Limb (tissue), 2 donors: ENCODE measurements around the gene WNT4.
A peak's percentile ranks its signal among the peaks of the same experiment; 100 is the strongest.

Experiments used
- DNase-seq, 2 donors: peaks; one replicate each; pipeline ENCODE4 v3.0.0-alpha.2; 2016; ENCODE audit errors: extremely low spot score in 2 of 2

The WNT4 gene

DNA sequence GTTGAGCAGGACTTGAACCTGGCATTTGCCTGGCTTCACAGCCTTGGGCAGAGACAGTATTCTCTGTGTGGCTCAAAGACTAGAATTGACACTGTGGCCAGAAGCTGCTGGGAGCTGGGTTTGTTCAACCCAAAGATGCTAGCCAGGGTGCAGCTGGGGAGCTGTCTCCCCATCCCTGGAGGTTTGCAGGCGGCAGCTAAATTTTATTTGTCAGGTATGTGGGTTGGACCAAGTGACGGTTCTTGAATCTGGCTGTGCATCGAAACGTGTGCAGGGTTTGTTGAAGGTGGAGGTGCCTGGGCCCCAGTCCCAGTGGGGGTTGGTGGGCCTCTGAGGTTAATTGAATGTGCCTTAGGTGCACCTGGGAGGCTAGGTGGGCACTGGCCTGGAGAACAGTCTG is 11.8 kb downstream of the WNT4 start:
- DNase-seq: no peak

DNA sequence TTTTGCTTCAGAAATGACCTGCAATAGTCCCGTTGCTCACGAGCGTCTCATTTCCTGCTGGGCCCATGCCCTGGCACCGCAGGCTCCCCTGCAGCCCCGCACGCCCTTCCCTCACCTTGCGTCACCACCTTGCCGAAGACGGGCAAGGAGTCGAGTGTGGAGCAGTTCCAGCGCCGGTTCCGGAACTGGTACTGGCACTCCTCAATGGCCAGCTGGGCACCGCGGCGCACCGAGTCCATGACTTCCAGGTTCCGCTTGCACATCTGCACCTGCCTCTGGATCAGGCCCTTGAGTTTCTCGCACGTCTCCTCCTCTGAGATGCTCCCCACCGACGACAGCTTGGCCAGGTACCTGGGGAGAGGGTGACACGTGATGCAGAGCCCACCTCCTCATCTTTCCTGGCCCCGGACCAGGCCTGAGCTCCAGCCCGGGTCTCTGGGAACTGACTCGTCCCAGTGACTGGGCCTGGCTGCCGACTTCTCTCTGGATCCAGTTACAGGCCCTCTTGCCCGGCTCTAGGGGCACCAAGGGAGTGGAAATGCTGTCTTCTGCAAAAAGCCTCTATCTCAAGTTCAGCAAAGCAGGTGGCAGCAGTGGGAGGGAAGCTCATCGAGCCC is 13.3 kb downstream of the WNT4 start:
- DNase-seq: no peak

DNA sequence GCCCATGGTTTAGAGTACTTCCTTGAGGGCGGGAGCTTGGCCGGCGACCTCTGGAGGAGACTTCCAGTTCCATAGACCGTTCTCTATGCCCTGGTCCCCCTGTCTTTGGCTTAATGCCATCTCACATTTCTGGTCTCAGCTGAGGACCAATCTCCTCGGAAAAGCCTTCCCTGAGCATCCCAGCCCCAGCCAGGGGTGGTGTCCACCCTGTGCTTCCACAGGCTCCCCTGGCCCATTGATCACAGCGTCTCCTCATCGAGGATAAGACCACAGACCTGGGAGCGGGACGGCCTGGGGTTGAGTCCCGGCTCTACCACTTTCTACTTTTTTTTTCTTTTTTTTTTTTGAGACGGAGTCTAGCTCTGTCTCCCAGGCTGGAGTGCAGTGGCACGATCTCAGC is 14.5 kb downstream of the WNT4 start:
- no peak for DNase-seq

DNA sequence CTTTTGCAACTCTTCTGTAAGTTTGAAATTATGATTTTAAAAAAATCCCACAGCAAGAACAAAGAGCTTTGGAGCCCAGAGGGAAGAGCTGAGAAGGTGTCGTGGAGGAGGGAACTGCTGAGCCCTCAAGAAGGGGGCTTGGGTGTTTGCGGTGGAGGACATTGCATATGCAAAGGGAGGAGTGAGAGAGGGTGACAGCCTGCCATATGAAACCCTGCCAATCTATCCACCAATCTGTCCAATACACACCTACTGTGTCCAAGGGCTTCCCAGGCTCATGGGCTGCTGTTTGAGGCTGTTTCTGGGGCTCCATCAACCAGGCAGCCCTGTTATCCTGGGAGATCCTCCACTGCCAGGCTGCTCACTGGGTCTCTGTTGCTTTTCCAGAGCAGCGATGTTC is 15.2 kb downstream of the WNT4 start:
- DNase-seq: no peak

DNA sequence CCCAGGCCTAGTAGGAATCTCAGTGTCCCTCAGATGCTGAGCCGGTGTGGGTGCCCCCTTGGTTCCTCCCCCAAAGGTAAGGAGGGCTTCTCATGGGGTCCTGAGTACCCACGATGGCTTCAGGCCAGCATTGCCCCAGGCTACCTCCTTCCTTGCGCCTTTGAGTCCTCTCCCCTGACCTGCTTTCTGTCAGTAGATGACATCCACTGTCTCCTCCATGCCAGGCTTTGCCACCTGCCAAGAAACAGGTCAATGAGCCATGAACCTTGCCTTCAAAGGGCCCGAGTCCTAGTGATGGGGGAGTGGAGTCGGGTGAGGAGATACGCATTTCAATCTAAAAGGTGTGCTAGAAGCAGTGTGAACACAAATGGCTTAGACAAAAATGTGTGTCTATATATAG is 15.6 kb downstream of the WNT4 start:
- DNase-seq: no peak

DNA sequence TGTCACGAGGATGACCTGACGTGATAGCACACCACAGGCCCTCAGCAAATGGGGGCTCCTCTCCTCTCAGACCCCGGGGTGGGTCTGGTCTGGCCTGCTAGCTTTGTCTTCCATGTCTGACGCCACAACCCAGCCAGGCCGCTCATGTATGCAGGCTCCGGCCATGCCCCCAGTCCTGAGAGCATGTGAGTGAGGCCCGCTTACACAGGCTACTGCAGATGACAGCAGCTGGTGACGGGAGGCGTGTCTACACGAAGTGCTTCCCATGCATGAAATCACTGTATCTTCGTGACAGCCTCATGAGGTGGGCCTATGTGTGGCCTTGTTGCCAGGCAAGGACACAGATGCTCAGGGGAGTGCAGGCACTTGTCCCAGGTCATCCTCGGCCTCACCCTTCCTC is 16.4 kb downstream of the WNT4 start:
- DNase-seq: no peak

DNA sequence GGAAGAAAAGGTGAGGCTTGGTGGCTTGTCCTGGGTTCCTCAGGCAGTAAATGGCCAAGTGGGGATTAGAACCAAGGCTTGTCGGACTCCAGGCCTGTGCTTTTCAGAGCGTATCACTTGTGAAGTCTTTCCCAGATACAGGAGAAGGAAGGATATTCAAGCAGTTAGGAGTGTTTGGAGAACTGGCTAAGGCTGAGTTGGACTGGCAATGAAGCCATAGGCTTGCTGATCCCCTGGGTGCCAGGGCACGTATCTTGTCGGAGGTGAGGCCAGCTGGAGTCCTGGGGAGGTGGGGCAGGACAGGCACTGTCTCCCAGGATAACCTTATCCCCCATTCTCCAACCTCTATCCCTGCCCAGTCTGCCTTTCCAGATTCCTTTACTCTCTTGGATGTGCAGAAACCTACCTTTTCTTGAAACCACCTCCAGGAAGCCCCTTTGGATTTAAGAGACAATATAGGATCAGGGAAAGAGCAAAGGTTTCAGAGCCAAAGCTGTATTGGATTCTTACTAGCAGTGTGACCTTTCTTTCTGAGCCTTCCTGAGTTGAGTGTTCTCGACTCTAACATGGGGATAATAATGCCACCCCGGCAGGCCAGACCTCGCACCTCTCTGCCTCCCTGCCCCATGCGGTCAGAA is 18.2 kb downstream of the WNT4 start:
- DNase-seq: no peak

DNA sequence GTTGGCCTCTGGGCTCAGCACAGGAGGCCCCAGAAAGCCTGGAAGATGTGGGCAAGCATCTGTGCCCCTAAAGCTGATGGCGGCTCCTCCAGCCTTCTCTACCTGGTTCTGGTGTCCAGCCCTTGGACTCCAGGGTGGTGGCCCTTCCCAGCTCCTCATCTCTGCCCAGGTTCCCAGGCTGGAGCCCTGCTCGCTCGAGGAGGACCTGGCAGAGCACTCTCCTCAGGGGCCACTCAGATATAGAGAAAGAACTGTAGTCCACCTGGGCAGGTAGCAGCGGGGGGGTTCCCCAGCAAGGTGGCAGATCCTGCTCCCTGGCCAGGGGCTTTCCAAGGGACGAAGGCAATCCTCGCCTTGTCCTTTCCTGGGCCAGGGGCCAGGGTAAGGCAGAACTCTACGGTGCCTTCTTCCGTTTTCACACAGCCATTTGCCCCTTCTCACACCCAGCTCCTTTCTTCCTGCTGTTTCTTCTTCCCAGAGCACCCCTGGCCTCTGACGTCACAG is 18.9 kb downstream of the WNT4 start:
- no peak for DNase-seq

DNA sequence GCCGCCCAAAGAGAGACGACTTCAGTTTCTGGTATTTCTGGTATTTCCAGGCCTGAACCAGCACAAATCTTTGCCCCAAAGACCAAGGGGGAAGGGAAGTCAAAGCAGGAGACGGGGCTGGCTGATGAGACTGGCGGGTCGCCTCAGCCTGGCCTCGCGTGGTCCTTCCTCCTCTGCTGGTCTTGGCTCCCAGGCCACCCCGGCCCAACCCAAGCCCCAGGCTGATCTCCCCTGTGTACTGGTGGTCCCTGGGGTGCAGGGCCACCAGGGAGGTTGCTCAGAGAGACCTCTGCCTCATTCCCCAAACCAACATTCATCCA is 19.9 kb downstream of the WNT4 start:
- DNase-seq: no peak

DNA sequence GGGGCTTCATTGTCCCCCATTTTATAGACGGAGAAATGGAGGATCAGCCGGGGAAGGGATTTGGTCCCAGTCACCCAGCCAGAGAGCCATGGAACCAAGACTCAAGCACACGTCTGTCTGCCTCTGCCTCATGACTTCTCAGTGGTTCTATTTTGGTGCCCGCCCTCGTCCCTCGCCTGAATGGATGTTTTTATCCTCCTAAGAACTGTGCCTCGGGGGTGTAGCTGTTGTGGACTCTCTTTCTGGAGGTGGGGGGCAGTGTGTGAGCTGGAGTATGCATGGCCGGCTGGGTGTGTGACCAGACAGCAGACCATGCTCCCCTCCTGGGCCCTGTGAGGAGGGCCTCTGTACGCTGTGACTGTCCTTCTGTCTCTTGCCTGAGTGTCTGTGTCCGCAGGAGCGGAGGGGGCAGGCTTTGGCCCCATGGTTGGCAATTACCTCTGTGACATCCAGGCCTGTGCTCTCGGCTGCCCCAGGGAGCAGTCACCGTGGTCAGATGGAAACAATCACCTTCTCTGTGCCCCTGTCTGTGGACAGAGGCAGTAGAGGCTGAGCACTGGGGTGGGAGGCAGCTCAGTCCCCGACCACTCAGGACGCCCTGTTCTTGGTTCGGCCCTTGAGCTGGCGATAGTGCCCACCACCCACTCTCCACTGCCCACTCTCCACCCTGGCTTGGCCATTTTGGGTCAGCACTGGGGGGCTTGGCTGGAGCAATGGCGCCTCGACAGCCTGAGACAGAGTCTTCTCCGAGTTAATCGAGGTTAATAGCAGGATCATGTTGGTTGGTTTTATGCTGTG is 20.4 kb downstream of the WNT4 start:
- peak in 1 of 2 donors; percentile 36 for DNase-seq

DNA sequence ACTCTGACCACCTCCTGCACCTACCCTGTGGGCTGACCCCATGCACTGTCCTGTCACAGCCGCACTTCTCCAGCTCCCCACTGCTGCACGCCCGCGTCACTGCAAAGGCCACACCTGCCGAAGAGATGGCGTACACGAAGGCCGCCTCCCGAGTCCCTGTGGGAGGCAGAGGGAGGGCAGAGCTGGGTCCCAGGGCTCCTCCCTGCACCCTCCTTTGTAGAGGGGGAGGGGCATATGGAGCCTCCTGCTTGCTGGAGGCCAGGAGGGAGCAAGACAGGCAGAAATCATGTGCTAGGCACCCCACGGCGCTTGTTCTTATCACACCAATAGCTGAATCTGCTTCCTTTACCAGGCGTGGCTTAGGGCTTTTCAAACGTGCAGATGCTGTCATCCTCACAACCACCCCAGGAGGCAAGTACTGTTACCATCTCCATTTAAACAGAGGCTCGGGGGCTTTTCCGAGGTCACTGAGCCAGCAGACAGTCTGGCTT is 21.4 kb downstream of the WNT4 start:
- DNase-seq: peak in 1 of 2 donors; percentile 50

DNA sequence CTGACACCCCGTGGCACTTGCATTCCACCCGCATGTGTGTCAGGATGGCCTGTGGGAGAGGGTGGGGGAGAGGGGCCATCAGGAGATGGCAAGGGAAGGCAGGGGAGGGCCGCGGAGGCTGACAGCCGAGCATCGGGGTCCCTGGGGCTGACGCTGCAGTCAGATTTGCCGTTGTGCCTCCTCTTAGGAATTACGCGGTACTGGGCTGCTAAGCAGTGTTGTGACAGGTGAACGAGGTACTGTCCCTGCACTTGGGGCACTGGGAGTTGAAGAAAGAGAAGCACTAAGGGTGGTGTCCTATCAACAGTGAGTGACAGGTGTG is 22.5 kb downstream of the WNT4 start:
- no peak for DNase-seq

DNA sequence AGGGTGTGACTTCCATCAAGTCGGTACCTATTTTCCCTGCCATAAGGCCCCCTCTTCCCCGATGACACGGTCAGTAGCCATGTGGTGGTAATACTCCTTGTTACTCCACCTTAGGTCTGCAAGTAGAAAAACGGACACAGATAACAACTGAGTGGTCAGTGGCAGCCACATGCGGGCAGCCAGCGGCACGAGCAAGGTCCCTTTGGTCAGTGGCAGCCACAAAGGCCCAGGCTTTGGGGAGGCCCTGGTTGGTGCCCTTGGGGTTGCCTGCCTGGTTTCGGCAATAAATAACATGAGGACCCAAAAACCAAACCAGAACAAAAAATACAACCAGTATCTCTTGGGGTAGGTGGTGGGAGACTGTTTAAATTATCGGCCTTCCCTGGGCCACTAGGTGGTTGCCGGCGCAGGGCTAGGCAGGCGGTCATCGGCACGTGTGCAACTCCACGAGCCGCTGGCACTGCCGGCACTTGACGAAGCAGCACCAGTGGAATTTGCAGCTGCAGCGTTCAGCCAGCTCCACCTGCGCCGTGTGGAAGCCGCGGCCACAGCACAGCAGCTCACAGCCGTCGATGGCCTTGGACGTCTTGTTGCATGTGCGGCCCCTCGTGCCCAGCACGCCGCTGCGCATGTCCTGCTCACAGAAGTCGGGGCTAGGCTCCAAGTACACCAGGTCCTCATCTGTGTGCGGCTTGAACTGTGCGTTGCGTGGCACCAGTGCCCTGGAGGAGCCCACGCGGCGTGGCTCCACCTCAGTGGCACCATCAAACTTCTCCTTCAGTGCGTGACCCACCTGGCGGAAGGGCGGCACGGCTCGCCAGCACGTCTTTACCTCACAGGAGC is 23.1 kb downstream of the WNT4 start:
- DNase-seq: peak in 1 of 2 donors; percentile 22

DNA sequence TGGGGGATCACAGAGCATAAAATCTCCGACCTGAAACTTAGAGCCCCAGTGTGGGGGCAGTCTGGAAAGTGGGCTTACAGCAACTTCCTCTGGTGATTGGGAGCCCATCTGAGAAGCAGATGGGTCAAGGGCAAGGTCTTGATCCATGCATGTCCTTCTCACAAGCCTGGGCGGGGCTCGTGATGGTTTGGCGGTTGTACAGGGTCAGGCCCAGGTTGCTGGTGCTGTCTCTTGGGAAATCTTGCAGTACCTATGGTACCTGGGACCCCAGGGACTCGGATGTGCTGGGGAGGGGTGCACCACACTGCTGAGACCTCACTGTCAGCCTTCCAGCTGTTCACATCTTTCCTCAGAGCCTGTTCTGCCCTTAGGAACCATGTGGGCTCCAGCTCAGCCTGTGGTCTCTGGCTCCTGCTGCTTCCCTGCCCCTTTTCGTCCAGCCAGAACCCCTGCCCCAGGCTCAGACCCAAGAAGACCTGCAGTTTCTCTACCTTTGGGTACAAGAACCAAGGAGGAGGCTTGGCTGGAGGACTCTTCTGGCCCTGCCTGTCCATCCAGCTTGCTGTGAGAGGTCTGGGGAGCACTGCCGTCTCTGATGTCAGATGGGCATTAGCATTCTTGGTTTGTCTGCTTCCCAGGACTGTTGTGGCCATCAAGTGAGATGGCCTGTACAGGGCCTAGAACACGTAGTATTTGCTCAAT is 24.5 kb downstream of the WNT4 start:
- DNase-seq: peak in 1 of 2 donors; percentile 33

DNA sequence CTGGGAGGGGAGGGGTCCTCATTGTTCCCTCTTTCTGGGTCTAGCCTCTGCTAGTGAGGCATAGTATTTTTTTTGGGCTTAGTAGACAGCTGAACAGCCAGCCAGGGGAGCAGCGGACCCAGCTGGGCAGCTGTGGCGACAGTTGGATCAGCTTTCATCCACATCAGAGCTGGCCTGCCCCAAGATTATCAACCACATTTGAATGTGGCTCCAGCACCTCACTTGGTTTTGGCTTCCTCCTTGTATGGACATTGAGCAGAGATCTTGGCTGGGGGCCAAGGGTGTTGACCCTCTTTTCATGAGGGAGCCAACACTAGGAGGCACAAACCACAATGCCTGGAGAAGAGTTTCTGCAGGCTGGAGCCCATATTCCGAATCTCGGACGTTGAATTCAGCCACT is 25.0 kb downstream of the WNT4 start:
- peak in 1 of 2 donors; percentile 36 for DNase-seq

DNA sequence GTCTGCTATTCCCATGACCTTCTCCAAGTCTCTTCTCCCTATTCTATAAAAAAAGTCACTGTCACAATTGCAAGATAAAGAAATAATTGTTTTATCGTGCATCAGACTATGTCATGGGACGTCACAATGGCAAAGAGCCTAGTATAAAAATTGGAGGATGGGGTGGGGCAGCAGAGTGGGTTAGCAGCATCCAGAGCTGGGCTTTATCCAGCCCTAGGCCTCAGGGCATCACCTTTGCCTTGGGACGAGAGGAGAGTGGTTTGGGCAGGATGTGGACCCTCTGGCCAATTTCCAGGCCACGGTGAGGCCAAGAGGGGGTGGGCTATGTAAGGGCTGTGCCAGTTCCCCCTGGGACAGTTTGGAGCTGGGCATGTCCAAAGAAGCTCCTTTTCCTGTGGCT is 25.7 kb downstream of the WNT4 start:
- peak in 1 of 2 donors; percentile 31 for DNase-seq

DNA sequence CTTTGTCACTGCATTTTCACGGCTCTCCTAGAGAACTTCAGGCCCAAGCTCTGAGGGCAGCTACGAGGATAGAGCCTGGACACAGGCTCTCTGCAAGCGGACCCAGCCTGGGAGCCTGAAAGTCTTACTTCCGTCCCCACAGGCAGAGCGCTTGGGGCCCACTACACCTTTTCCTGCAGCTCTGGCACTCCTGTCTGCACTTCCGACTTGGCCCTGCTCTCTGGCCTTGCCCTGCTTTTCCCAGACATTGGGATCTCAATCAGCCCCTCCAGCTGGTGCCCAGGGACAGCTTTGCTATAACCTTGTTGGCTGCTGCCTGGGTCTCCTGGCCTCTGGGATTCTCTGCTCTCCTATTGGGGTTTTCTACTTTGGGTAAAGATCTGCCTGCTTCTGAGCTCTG is 27.6 kb downstream of the WNT4 start:
- no peak for DNase-seq

DNA sequence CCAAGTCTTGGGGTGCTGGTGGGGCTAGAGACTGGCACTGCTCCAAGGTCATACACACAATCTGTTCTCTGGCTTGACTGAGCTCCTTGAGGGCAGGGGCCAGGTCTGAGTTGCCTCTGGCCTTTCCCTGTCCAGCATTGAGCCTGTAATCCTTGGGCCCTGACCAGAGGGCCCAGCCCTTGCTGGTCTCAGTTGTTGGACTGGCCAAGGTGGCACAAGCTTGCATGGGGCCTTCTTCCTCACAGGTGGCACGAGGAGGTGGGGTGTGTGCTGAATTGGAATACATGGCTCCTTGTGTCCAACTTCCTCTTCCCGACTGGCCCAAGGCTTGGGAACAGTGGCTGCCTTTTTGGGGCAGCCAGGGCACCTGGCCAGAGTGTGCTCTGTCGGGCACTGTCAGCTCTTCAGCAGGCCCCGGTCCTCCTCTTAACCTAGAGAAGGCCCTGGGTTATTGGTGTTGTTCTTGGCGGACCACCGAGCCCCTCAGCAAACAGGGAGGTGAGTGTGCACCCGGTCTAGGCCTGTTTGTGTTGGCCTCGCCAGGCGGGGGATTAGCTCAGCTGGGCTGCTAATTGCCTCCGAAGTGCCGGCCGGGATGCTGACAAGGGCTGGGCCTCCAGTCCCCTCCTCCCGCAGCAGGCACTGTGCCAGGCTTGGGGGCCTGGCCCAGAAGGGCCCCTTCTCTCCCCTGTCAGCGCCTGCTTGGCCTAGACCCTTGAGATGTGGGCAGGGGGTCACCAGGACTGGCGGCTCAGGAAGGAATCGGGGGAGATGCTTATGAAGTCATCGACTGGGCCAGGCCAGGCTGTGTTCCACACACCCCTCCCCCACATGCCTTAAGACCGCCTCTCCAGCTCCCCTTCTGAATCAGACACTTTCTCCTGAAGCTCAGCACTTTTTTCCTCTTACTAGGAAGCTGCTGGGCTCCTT is 28.5 kb downstream of the WNT4 start:
- DNase-seq: peak; percentile 68 to 86

DNA sequence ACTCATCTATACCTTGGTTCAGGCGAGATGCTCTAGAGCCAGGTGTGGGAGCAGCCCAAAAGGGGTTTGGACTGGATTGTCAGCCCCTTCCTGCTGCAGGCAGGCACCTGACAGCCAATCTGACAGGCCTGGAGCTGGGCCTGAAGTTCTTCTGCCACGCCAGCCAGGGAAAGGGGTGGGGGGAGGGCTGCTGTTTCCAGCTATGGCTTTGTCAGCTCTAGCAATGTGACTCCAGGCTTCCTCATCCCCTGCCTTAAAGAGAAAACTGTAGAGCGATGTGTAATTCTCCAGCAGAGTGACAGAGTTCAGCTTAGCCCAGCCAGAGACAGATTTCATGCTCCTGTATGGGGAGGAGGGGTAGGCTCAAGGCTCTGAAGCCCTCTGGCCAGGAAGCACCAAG is 30.3 kb downstream of the WNT4 start:
- DNase-seq: no peak

DNA sequence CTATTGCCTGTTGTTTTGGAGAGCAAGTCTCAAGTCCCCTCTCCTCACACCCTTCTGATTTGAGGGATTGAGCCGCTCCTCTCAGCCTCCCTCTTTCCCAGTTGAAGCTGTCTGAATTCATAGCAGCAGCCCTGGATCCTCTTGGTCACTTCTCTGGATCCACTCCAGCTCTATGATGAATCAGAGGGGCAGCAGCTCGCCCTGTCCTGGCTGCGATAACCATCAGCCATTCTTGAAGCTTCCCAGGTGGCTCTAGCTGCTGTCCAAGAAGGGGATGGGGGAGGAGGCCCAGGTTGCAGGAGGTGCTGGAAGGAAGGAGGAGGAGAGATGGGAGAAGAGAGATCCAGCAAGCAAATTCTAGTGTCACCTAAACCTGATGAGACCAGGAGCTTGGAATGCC is 31.3 kb downstream of the WNT4 start:
- DNase-seq: no peak
